Lower lobe of right lung (tissue), 2 donors: ENCODE results near the gene WDHD1. TPM values are rescaled to one million over a fixed set of nuclear protein-coding genes. Genes with fewer than 3 reads are reported as not detected.

Experiments used
- ATAC-seq, 2 donors: fragments of 200-7000 bp; cut with Tn5 transposase; one replicate each; pipeline ENCODE4 v1.9.1; 2020 to 2022; ENCODE audit warnings: mild to moderate bottlenecking in 2 of 2, moderate library complexity in 2 of 2
- DNase-seq: peaks from one replicate; pipeline ENCODE4 v3.0.0-alpha.2; 2020
- H3K27ac ChIP-seq: fragments of 200-600 bp; one replicate; pipeline ENCODE4 v1.8.0; 2022
- H3K27me3 ChIP-seq: fragments of 200-600 bp; one replicate; pipeline ENCODE4 v1.8.0; 2022; ENCODE audit warnings: low read depth
- H3K36me3 ChIP-seq: fragments of 200-600 bp; one replicate; pipeline ENCODE4 v1.8.0; 2022; ENCODE audit warnings: mild to moderate bottlenecking
- H3K4me1 ChIP-seq: fragments of 200-600 bp; one replicate; pipeline ENCODE4 v1.8.0; 2022
- H3K4me3 ChIP-seq: fragments of 200-600 bp; one replicate; pipeline ENCODE4 v1.8.0; 2022; ENCODE audit warnings: mild to moderate bottlenecking
- H3K9me3 ChIP-seq: fragments of 200-600 bp; one replicate; pipeline ENCODE4 v1.8.0; 2022
- CTCF ChIP-seq: fragments of 200-600 bp; IDR thresholded peaks from one replicate; pipeline ENCODE4 v1.8.0; 2022; ENCODE audit warnings: antibody characterized with exemption, mild to moderate bottlenecking
- intact Hi-C: fragments of 100-400 bp; cut with DNase I; formaldehyde crosslinking; loops from one replicate; pipeline ENCODE4 v1.11.0; 2022
- total RNA-seq: library from RNA; stranded (reverse); fragmentation: NEBNext Ultra II Directional; extraction: Animal tissue kit (Norgen Biotek cat#: 25700); gene quantifications from one replicate; pipeline ENCODE4 v1.2.1, GENCODE V29; 2021
- donor health status: DM: no; HTN: yes; CAD: no; lungs with severe emphysema.

WDHD1 gene
- total RNA-seq, 1 donor from 2014 or later, result 3.5 TPM

GRCh38 chr14:54933006-54933405, 93.9 kb downstream of the WDHD1 start:
- Histone ChIP-seq H3K27ac (no peak overlapping the region), H3K27me3 (no peaks in the 10 kb centered on the region), H3K9me3 (no peaks in the 10 kb centered on the region), H3K4me3 (no peak overlapping the region), H3K36me3 (no peaks in the 10 kb centered on the region), H3K4me1 (no peaks in the 10 kb centered on the region)
- intact Hi-C loops, result no loop called here
- no peak for DNase-seq
- no peak for ATAC-seq
- no peak for TF ChIP-seq CTCF

- intact Hi-C loops, result no loop called here
- DNase-seq (no peak), ATAC-seq (no peak)
- Histone ChIP-seq H3K27me3 (no peaks in the 10 kb centered on the region), H3K27ac (no peak overlapping the region), H3K4me1 (no peaks in the 10 kb centered on the region), H3K9me3 (no peaks in the 10 kb centered on the region), H3K4me3 (no peak overlapping the region), H3K36me3 (no peaks in the 10 kb centered on the region)
- no peak for TF ChIP-seq CTCF
Measured at GRCh38 chr14:54931598-54932340, 95.1 kb downstream of the WDHD1 start.

- DNase-seq, result no peak
Measured at GRCh38 chr14:54931101-54931500, 95.8 kb downstream of the WDHD1 start.

GRCh38 chr14:54929556-54929955, 97.3 kb downstream of the WDHD1 start:
- Histone ChIP-seq H3K36me3 (no peaks in the 10 kb centered on the region), H3K4me1 (no peaks in the 10 kb centered on the region), H3K4me3 (no peak overlapping the region), H3K27me3 (no peaks in the 10 kb centered on the region), H3K27ac (no peak overlapping the region), H3K9me3 (no peaks in the 10 kb centered on the region)
- no peak for ATAC-seq
- TF ChIP-seq CTCF, result no peak
- intact Hi-C loops, result no loop called here
- no peak for DNase-seq

More at GRCh38 chr14:54931101-54931500, 95.8 kb downstream of the WDHD1 start:
- H3K4me3 ChIP-seq, result no peak overlapping the region
- intact Hi-C loops, result no loop called here
- TF ChIP-seq CTCF, result no peak
- H3K4me1 ChIP-seq, result no peaks in the 10 kb centered on the region
- no peak for ATAC-seq
- H3K36me3 ChIP-seq, result no peaks in the 10 kb centered on the region
- H3K27me3 ChIP-seq, result no peaks in the 10 kb centered on the region
- no peaks in the 10 kb centered on the region for H3K9me3 ChIP-seq
- no peak overlapping the region for H3K27ac ChIP-seq

- no peak for TF ChIP-seq CTCF
- Histone ChIP-seq H3K27me3 (no peaks in the 10 kb centered on the region), H3K36me3 (no peaks in the 10 kb centered on the region), H3K4me1 (no peaks in the 10 kb centered on the region), H3K27ac (no peak overlapping the region), H3K4me3 (no peak overlapping the region), H3K9me3 (no peaks in the 10 kb centered on the region)
- no peak for ATAC-seq
- intact Hi-C loops, result no loop called here
- DNase-seq, result no peak
Measured at GRCh38 chr14:54928216-54928615, 98.7 kb downstream of the WDHD1 start.
